Non-pigmented ciliary epithelial cell (primary cell): Measurements from ENCODE around the gene BTBD2.
A peak's percentile ranks its signal among the peaks of the same experiment; 100 is the strongest.

Experiments
- DNase-seq: peaks from one replicate; pipeline ENCODE4 v3.0.0-alpha.2; 2010; ENCODE audit warnings: low read depth

Gene BTBD2

GRCh38 chr19:2015608-2015950, at the start of gene BTBD2:
TSS of gene BTBD2 (minus strand) at chr19:2015714. CDS start at chr19:2015703, 11 bp downstream.
- DNase-seq, result no peak

GRCh38 chr19:2064788-2065524, 49.4 kb upstream of the BTBD2 start:
- no peak for DNase-seq

- DNase-seq, result no peak
These were observed 48.9 kb upstream of the BTBD2 start for GRCh38 chr19:2064395-2064787.

- DNase-seq, result no peak
These were observed 48.3 kb upstream of the BTBD2 start for GRCh38 chr19:2063824-2064223.

GRCh38 chr19:2062770-2063169, 47.3 kb upstream of the BTBD2 start:
- no peak for DNase-seq

- no peak for DNase-seq
These were observed 46.8 kb upstream of the BTBD2 start for GRCh38 chr19:2062389-2062729.

GRCh38 chr19:2061495-2062388, 46.2 kb upstream of the BTBD2 start:
- DNase-seq, result peak; percentile 70

GRCh38 chr19:2060884-2061494, 45.5 kb upstream of the BTBD2 start:
- DNase-seq, result no peak

GRCh38 chr19:2059422-2060201, 44.1 kb upstream of the BTBD2 start:
- no peak for DNase-seq

GRCh38 chr19:2058570-2059421, 43.3 kb upstream of the BTBD2 start:
- DNase-seq, result no peak

GRCh38 chr19:2057484-2058469, 42.3 kb upstream of the BTBD2 start:
- DNase-seq, result no peak

- no peak for DNase-seq
These were observed 41.3 kb upstream of the BTBD2 start for GRCh38 chr19:2056837-2057192.

- DNase-seq, result no peak
These were observed 40.7 kb upstream of the BTBD2 start for GRCh38 chr19:2055931-2056836.

- no peak for DNase-seq
These were observed 39.2 kb upstream of the BTBD2 start for GRCh38 chr19:2054763-2055162.

GRCh38 chr19:2053601-2054389, 38.3 kb upstream of the BTBD2 start:
- no peak for DNase-seq

- DNase-seq, result no peak
These were observed 36.5 kb upstream of the BTBD2 start for GRCh38 chr19:2051773-2052704.
